Loucy (cell line): Measurements from ENCODE around the gene GPC1.

ENCODE experiments used
- EZH2phosphoT487 ChIP-seq: fragments of 200-600 bp; IDR thresholded peaks from 2 replicates; pipeline ENCODE4 v1.6.1; 2018; ENCODE audit warnings: antibody characterized with exemption, mild to moderate bottlenecking, moderate library complexity, borderline replicate concordance
- TF ChIP-seq, protein P1 (sequence below): fragments of 200-600 bp; sonication (generic); conservative IDR thresholded peaks from 2 replicates; pipeline ENCODE4 v1.5.1; 2014; ENCODE audit warnings: mild to moderate bottlenecking, antibody characterized with exemption, low read length

DNA sequence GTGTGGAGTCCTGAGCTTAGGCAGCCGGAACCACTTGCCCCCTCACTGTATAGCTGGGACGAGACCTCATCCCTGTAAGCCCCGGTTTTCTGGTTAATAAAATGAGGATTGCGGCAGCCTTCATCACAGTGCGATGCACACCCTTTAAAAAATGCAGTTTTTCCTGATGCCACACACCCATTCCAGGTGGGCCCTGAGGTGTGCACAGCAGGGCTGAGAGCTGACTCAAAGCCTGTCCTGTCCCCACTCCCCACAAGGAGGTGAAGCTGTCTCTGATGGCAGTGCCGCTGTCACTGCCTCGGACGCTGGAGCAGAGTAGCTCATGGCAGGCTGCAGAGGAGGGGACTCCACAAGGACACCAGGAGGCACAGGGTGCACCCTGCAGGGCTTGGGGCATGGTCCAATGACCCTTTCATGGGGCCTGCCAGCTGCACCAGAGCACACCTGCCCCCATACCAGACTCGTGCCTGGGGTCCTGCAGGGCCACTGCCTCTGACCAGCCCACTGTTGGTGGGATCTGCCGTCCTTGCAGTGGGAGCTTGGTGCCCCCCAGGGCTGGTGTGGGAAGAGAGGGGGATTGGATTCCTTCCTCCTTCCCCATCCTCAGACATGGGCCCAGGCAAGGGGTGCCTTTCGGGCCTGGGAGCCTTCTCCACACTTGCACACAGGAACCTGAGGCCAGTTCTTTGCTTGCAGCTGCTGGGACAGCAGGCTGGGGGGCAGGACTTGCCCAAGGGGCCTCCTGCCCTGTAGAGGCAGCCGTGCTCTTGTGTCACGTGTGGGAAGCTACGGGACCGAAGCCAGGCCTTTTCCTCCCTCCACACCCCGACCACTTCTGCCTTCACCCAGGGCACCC lies 22.8 kb downstream of the GPC1 start:
- TF ChIP-seq, protein P1, sequence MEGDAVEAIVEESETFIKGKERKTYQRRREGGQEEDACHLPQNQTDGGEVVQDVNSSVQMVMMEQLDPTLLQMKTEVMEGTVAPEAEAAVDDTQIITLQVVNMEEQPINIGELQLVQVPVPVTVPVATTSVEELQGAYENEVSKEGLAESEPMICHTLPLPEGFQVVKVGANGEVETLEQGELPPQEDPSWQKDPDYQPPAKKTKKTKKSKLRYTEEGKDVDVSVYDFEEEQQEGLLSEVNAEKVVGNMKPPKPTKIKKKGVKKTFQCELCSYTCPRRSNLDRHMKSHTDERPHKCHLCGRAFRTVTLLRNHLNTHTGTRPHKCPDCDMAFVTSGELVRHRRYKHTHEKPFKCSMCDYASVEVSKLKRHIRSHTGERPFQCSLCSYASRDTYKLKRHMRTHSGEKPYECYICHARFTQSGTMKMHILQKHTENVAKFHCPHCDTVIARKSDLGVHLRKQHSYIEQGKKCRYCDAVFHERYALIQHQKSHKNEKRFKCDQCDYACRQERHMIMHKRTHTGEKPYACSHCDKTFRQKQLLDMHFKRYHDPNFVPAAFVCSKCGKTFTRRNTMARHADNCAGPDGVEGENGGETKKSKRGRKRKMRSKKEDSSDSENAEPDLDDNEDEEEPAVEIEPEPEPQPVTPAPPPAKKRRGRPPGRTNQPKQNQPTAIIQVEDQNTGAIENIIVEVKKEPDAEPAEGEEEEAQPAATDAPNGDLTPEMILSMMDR, result no peak
- no peak for TF ChIP-seq EZH2phosphoT487
